Fibroblast of gingiva (primary cell): Measurements from ENCODE around the gene MARCKSL1.
A peak's percentile ranks its signal among the peaks of the same experiment; 100 is the strongest.

ENCODE experiments used
- DNase-seq: peaks from one replicate; pipeline ENCODE4 v3.0.0-alpha.2; 2011; ENCODE audit warnings: low read depth

The MARCKSL1 gene

GRCh38 chr1:32352831-32353383 is 16.9 kb upstream of the MARCKSL1 start:
- no peak for DNase-seq

GRCh38 chr1:32352239-32352745 is 16.3 kb upstream of the MARCKSL1 start:
- DNase-seq, result no peak

- DNase-seq, result peak; percentile 92
These were observed 15.6 kb upstream of the MARCKSL1 start for GRCh38 chr1:32351399-32352238.

DNA sequence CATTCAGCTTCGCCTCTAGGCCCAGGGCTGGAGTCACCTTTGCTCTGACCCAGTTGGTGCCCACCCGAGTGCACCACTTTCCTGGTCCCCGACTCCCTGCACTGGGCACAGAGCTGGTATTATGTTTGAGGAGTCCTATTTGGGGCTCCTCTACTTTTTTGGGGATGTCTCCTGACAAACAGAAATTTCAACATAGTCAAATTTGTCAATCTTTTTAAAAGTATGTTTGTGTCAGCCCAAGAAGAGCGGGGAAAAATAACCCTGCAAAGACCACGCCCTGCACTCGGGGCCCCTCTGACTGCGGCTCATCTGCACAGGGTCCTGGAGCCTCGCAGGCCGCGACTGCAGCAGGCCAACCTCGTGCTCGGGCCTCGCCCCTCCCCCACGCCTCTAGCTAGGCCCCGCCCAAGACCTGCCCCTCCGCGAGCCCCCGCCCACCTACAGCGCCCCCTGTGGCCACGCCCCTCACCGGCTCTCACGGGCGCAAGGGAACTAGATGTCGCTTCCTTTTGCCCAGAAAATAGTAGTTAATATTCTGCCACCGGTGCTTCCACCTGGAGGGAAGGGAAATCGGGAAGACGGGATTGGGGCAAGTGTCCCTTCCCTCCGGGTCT is 14.9 kb upstream of the MARCKSL1 start:
- DNase-seq, result no peak

- DNase-seq, result peak; percentile 14
These were observed 13.2 kb upstream of the MARCKSL1 start for GRCh38 chr1:32349211-32349708.

DNA sequence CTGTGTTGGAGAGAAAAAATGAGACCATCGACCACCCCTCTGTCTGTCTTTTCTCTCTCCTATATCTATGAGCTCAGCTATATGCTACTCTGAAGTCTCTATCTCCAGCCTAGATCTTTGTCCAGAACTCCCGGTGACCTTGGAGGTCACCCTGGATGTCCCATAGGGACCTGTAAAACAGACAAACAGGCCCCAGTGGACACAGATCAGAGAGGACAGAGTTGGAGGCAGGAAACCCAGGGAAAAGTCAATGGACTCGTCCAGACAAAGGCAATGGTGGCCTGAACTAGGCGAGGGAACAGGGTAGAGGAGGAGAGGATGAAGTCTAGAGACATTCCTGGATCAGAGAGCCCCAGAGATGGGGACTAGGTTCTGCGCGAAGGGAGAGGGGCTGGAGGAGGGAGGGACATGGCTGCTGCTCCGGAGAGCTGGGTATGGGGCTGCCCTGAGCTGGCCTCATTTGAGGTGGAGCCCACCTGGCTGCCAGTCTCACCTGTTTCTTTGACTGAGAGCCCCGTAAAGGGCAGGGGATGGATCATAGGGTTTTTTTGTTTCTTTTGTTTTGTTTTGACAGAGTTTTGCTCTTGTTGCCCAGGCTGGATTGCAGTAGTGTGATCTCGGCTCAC is 10.6 kb upstream of the MARCKSL1 start:
- no peak for DNase-seq

DNA sequence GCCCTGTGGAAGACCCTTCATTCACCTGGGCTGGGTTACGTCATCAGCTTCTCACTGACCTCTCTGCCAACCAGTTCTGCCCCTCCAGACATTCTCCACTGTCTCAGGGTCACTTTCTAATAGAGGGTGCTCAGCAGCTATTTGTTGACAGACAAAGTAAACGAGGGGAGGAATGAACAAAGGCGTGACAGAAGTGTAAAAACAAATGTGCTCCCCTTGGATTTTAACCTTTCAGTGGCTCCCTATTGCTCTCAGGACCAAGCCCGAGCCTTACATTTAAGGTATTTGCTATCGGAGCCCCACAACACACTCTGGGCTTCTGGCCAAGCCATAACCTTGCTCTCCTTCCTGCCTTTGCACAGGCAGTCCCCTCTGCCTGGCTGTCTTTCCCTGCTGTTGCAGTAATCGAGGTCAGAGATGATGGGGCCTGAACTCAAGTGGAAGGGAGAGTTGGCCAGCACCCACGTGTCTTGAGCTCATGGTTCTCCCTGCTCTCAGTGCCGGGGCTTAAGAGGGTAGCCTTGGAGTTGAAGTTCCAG is 9.3 kb upstream of the MARCKSL1 start:
- no peak for DNase-seq

GRCh38 chr1:32342704-32343103 is 6.7 kb upstream of the MARCKSL1 start:
- DNase-seq, result no peak

DNA sequence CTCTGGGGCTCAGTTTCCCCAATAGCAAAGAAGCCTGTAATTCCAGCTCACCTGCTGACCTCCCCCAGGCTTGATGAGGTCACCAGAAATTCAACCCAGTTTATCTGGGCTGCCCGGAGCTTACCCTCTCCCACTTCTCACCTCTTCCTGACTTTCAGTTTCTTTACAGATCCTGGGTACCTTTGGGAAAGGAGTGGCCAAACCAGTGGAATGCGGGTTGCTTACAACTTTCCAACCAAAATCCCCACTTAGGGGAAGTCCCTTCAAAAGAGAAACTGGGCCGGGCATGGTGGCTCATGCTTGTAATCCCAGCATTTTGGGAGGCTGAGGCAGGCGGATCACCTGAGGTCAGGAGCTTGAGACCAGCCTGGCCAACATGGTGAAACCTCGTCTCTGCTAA is 5.9 kb upstream of the MARCKSL1 start:
- DNase-seq, result no peak

GRCh38 chr1:32341186-32341757 is 5.2 kb upstream of the MARCKSL1 start:
- DNase-seq, result no peak

GRCh38 chr1:32339363-32339978 is 3.4 kb upstream of the MARCKSL1 start:
- DNase-seq, result no peak

GRCh38 chr1:32338637-32339145 is 2.7 kb upstream of the MARCKSL1 start:
- no peak for DNase-seq

DNA sequence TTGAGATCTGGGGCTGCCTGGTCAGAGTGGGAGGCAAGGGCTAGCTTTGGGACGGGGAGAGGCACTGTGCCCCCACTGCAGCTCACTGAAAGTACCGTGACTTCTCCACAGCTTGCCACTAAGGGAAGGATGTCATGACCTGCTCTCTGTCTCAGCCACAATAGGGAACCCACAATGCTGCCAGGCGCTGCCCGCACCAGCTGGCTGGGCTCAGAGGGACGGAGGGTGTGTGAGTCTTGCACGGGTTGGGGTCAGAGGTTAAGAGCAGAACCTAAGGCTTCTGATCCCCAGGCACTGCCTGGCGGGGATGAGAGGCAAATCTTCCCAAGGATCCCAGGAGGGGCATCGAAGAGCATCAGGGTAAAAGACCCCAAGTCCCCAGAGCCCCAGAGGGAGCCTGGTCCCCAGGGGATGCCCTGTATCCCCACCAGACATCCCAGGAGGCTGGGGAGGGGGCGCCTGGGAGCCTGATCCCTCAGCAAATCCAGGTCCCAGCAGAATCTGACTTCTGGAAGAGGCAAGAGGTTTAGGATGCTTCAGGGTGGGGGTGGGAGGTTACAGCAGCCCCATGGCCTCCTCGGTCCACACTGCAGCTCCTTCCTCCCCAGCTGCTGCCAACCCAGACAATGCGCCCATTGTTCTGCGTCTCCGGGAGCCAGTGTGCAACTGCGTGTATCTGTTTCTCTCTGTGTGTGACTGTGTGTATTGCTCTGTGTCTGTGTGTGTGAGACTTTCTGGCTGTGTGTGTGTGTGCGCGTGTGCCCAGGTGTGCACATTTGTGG is 2.0 kb upstream of the MARCKSL1 start:
- DNase-seq, result no peak

DNA sequence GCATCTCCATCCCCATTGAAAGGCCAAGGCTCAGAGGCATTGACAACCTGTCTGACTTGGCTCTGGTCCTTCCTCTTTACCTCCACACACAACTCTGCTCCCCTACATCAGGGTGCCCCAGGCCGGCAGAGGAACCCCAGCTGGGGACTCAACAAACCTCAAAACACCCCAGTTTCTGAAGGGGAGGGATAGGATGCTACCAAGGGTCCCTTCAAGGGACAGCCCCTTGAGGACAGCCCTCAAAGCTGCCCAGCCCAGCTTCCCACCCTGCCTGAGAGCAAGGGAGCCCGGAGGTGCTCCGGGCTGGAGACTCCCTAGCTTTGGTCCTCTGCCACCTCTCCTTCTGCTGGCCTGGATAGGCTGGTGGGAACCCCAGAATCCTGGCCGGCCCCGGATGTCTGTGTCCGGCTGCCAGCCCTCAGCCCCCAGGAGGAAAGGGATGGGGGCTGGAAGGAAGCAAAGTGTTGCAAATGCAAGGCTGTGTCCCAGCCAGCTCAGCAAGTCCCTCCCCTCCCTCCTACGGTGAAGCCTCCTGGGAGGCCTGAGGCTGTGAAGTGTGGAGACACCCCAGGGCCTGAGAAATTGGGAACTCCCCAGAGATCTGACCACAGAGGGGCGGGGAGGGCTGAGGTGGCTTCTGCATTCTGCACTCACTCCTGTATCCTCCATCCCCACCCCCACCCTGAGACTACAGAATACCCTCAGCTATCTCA is 1.1 kb upstream of the MARCKSL1 start:
- no peak for DNase-seq

GRCh38 chr1:32336591-32336932 is 529 bp upstream of the MARCKSL1 start:
- no peak for DNase-seq

DNA sequence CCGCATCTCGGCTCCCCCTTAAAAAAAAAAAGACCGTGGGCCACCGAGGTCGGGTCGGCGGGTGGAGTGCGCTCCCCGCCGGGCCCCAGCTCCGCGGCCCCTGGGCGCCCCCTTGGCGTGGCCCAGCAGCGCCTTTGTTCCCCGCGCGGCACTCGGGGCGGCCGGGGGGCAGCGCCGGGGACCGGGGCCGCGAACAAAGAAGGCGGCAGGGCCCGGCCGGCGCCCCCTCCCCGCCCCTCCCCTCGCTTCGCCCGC is 571 bp downstream of the MARCKSL1 start:
- no peak for DNase-seq

DNA sequence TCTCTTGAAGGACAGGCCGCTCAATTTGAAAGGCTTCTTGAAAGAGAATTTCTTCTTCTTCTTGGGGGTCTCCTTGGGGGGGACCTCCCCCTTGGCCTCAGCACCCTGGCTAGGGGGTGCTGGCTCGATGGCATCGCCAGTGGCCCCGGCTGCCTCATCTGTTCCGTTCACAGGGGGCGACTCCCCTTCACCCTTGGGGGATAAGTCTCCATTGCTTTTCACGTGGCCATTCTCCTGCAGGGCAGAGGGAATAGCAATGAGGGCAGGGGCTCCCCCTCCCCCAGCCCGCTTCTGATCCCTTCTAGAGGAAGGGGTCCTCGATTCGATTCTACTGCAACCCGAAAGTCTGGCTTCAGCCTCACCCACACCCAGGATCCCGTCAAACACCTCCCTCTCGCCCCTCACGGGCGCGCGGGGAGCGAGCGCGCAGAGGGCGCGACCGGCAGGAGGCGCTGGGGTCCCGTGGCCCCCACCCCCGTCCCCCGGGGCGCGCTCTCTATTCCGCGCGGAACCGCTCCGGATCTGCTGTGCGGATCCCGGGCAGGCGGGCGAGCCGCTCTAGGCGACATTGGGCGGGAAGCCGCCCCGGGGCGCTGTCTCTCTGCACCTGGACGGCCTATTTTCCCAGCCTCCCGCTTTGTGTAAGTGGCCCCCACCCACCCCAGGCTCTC is 1.0 kb downstream of the MARCKSL1 start:
- no peak for DNase-seq

GRCh38 chr1:32334274-32334861 is 1.7 kb downstream of the MARCKSL1 start:
- DNase-seq, result no peak
